Aorta (tissue), 5 donors: ENCODE data around the gene MEIS2. TPM values are rescaled to one million over a fixed set of nuclear protein-coding genes. Genes with fewer than 3 reads are reported as not detected.

ENCODE experiments used
- ATAC-seq: fragments of 200-7000 bp; cut with Tn5 transposase; one replicate; pipeline ENCODE4 v1.9.1; 2022; ENCODE audit warnings: moderate library complexity; ENCODE audit not compliant: low FRiP score
- DNase-seq, 2 donors: peaks; one replicate each; pipeline ENCODE4 v3.0.0-alpha.2; 2020
- H3K27ac ChIP-seq, 2 donors: one replicate each; pipeline ENCODE4 v1.5.1; 2013; ENCODE audit warnings: low read length in 2 of 2, mild to moderate bottlenecking in 2 of 2, moderate library complexity in 2 of 2, control low read depth in 1 of 2, inconsistent platforms in 1 of 2, low read depth in 1 of 2
- H3K27me3 ChIP-seq, 2 donors: one replicate each; pipeline ENCODE4 v1.6.1; 2013; ENCODE audit warnings: control low read depth in 1 of 2, low read length in 1 of 2, mild to moderate bottlenecking in 1 of 2, moderate library complexity in 1 of 2; ENCODE audit not compliant: insufficient read depth in 2 of 2, control insufficient read depth in 1 of 2
- H3K36me3 ChIP-seq, 2 donors: one replicate each; pipeline ENCODE4 v1.6.1; 2013; ENCODE audit warnings: control low read depth in 1 of 2, low read length in 1 of 2, mild to moderate bottlenecking in 1 of 2; ENCODE audit not compliant: insufficient read depth in 2 of 2, control insufficient read depth in 1 of 2
- H3K4me1 ChIP-seq, 2 donors: one replicate each; pipeline ENCODE4 v1.6.1; 2013; ENCODE audit warnings: low read length in 2 of 2, control low read depth in 1 of 2, mild to moderate bottlenecking in 1 of 2, moderate library complexity in 1 of 2; ENCODE audit not compliant: insufficient read depth in 2 of 2, control insufficient read depth in 1 of 2
- H3K4me3 ChIP-seq, 2 donors: one replicate each; pipeline ENCODE4 v1.5.1; 2013; ENCODE audit warnings: low read length in 2 of 2, control low read depth in 1 of 2, mild to moderate bottlenecking in 1 of 2
- H3K9me3 ChIP-seq: one replicate; pipeline ENCODE4 v1.6.1; 2013; ENCODE audit warnings: mild to moderate bottlenecking, low read length; ENCODE audit not compliant: control insufficient read depth
- WGBS, 2 donors: extraction: QIAGEN DNeasy Blood & Tissue Kit; methylation state at CpG; one replicate each; pipeline ENCODE4 v1.1.7; 2013; 5-methylcytosine and 5-hydroxymethylcytosine counted together
- intact Hi-C, 2 donors: fragments of 100-400 bp; cut with DNase I; formaldehyde crosslinking; loops; one replicate each; pipeline versions ENCODE4 v1.14.2 to v1.15.0; 2022
- polyA plus RNA-seq, 2 donors: library from polyadenylated mRNA; stranded (reverse); fragments of 200-250 nt; gene quantifications; one replicate each; pipeline ENCODE4 v1.2.3, GENCODE V29; 2013
- total RNA-seq, 2 donors: library from RNA; stranded (reverse); fragmentation: NEBNext Ultra II Directional; extraction: Animal tissue kit (Norgen Biotek cat#: 25700); gene quantifications; one replicate each; pipeline ENCODE4 v1.2.1, GENCODE V29; 2021
- donor health status: healthy with polysubstance abuse.
- donor health status: Bipolar disorder and iron deficiency.
- donor health status: DM: no; HTN: no; CAD: no.
- donor health status: DM: no; HTN: no; CAD: no.
- donor health status: DM: yes; HTN: yes; CAD: no.

MEIS2 gene
- total and polyA plus RNA-seq, 4 donors, result 20.7 to 58.7 (median 25.9) TPM

GRCh38 chr15:37090543-37091175, 9.7 kb downstream of the MEIS2 start:
- Histone ChIP-seq H3K9me3 (no peaks in the 10 kb centered on the region), H3K27ac (no peak overlapping the region), H3K4me3 (no peak overlapping the region), H3K36me3 (peaks cover 0 to 4% of the 10 kb centered on the region in 2 donors), H3K4me1 (peaks cover 2 to 5% of the 10 kb centered on the region in 2 donors), H3K27me3 (no peaks in the 10 kb centered on the region)
- DNase-seq (no peak), ATAC-seq (no peak)
- 46 to 50% methylated on average over 3 of the region's 3 CpGs for WGBS, 2 donors
- intact Hi-C loops, result loop anchor here (10.0 kb wide), 3 partner anchors 196 to 1576 kb away; partner anchors contain the start of gene CDIN1 (in 1 of the 2)

DNA sequence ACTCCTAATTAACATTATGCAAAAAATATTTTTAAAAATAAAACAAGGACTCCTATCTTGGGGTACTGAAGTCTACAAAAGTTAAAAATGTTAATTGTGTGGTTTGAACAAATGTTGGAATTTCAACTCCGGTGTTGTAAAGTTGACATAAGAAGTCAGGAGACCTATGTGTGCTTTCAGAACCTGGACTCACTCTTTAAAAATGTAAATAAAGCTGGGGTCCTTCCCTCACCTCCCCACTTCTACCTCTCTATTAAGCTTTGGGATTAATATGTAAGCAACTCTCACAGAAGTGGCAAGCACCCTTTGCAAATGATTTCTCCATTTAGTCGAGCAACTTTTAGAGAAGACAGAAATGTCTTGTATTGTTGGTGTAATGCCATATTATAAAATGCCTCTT, 11.9 kb downstream of the MEIS2 start:
- whole genome bisulfite sequencing, 2 donors, result 42 to 46% methylated on average over 2 of the region's 2 CpGs
- peaks cover 2 to 5% of the 10 kb centered on the region in 2 donors for H3K4me1 ChIP-seq
- no peak for ATAC-seq
- intact Hi-C loops, result no loop called here
- H3K27ac ChIP-seq, result no peak overlapping the region
- no peak for DNase-seq
- no peaks in the 10 kb centered on the region for H3K9me3 ChIP-seq
- H3K27me3 ChIP-seq, result no peaks in the 10 kb centered on the region
- H3K4me3 ChIP-seq, result no peak overlapping the region
- peaks cover 2 to 3% of the 10 kb centered on the region in 2 donors for H3K36me3 ChIP-seq

DNA sequence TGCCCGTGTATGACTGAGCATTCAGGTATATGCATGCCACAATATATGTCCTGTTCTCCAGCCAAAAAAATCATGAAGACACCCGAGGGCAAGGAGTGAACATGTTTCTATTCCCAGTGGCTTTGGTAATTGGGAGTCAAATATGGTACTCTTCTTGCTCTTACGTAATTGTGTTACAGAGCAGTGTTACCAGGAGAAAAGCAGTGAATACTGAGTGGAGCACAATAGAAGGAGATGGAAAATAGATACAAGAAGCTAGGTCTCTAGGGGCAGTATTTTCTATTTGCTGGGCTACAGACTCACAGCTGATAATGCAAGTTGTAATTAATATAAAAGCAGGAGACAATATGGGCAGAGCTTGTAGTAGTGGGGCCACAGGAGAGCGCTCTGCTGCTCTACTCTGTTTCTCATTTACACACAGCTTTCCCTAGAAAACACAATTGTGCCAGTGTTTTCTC, 13.2 kb downstream of the MEIS2 start:
- Histone ChIP-seq H3K27me3 (no peaks in the 10 kb centered on the region), H3K9me3 (no peaks in the 10 kb centered on the region), H3K4me3 (no peak overlapping the region), H3K27ac (no peak overlapping the region), H3K36me3 (peaks cover 0 to 3% of the 10 kb centered on the region in 2 donors), H3K4me1 (peaks cover 2 to 5% of the 10 kb centered on the region in 2 donors)
- DNase-seq, result no peak
- no peak for ATAC-seq
- 55 to 57% methylated on average over 4 of the region's 4 CpGs for WGBS, 2 donors
- intact Hi-C loops, result no loop called here

- no peak for DNase-seq
- H3K9me3 ChIP-seq, result no peaks in the 10 kb centered on the region
- WGBS, 2 donors, result 29 to 49% methylated on average over 1 of the region's 1 CpG
- no peaks in the 10 kb centered on the region for H3K27me3 ChIP-seq
- peaks cover 0 to 3% of the 10 kb centered on the region in 2 donors for H3K36me3 ChIP-seq
- intact Hi-C loops, result no loop called here
- peaks cover 2 to 8% of the 10 kb centered on the region in 2 donors for H3K4me1 ChIP-seq
- no peak overlapping the region for H3K27ac ChIP-seq
- H3K4me3 ChIP-seq, result no peak overlapping the region
- ATAC-seq, result no peak
Measured at GRCh38 chr15:37086521-37086920, 13.8 kb downstream of the MEIS2 start.

- Histone ChIP-seq H3K27me3 (no peaks in the 10 kb centered on the region), H3K27ac (no peak overlapping the region), H3K4me3 (no peak overlapping the region), H3K36me3 (peaks cover 0 to 3% of the 10 kb centered on the region in 2 donors), H3K4me1 (peaks cover 2 to 8% of the 10 kb centered on the region in 2 donors), H3K9me3 (no peaks in the 10 kb centered on the region)
- intact Hi-C loops, result no loop called here
- WGBS, 2 donors, result 33 to 42% methylated on average over 3 of the region's 3 CpGs
- ATAC-seq (no peak), DNase-seq (no peak)
Measured at GRCh38 chr15:37086120-37086519, 14.2 kb downstream of the MEIS2 start.

- no peak overlapping the region for H3K27ac ChIP-seq
- ATAC-seq (no peak), DNase-seq (no peak)
- intact Hi-C loops, result no loop called here
- no peaks in the 10 kb centered on the region for H3K27me3 ChIP-seq
- peaks cover 2 to 12% of the 10 kb centered on the region in 2 donors for H3K4me1 ChIP-seq
- no peak overlapping the region for H3K4me3 ChIP-seq
- peaks cover 0 to 3% of the 10 kb centered on the region in 2 donors for H3K36me3 ChIP-seq
- no peaks in the 10 kb centered on the region for H3K9me3 ChIP-seq
- 34 to 40% methylated on average over 3 of the region's 3 CpGs for WGBS, 2 donors
Measured at GRCh38 chr15:37084602-37085001, 15.7 kb downstream of the MEIS2 start.

- H3K36me3 ChIP-seq, result peaks cover 0 to 3% of the 10 kb centered on the region in 2 donors
- no peak overlapping the region for H3K27ac ChIP-seq
- H3K4me3 ChIP-seq, result no peak overlapping the region
- 76 to 80% methylated on average over 6 of the region's 6 CpGs for WGBS, 2 donors
- peaks cover 2 to 12% of the 10 kb centered on the region in 2 donors for H3K4me1 ChIP-seq
- ATAC-seq, result no peak
- no peaks in the 10 kb centered on the region for H3K9me3 ChIP-seq
- no peak for DNase-seq
- intact Hi-C loops, result no loop called here
- H3K27me3 ChIP-seq, result no peaks in the 10 kb centered on the region
Measured at GRCh38 chr15:37083610-37084009, 16.7 kb downstream of the MEIS2 start.

DNA sequence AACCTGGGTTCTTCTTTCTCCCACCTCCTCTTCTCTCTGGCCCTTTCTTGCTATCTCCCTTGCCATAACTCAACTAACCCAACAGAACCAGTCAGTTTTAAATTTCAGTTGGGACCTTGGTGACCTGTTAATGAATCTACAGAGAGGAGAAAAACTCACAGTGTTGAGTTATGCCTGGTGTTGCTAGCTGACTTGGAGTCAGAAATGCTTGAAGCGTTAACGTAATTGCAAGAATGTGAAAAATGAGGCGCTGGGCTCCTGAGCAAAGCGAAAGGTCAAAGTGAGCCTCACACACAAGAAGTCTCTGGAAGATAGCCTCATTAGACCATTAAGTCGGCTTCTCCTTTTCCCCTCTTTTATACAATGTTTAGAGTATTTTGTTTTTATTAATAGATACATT, 18.4 kb downstream of the MEIS2 start:
- 32 to 38% methylated on average over 5 of the region's 5 CpGs for WGBS, 2 donors
- Histone ChIP-seq H3K9me3 (no peaks in the 10 kb centered on the region), H3K27ac (no peak overlapping the region), H3K4me3 (no peak overlapping the region), H3K27me3 (no peaks in the 10 kb centered on the region), H3K4me1 (peaks cover 1 to 8% of the 10 kb centered on the region in 2 donors), H3K36me3 (peaks cover 0 to 3% of the 10 kb centered on the region in 2 donors)
- DNase-seq, result no peak
- intact Hi-C loops, result no loop called here
- no peak for ATAC-seq

DNA sequence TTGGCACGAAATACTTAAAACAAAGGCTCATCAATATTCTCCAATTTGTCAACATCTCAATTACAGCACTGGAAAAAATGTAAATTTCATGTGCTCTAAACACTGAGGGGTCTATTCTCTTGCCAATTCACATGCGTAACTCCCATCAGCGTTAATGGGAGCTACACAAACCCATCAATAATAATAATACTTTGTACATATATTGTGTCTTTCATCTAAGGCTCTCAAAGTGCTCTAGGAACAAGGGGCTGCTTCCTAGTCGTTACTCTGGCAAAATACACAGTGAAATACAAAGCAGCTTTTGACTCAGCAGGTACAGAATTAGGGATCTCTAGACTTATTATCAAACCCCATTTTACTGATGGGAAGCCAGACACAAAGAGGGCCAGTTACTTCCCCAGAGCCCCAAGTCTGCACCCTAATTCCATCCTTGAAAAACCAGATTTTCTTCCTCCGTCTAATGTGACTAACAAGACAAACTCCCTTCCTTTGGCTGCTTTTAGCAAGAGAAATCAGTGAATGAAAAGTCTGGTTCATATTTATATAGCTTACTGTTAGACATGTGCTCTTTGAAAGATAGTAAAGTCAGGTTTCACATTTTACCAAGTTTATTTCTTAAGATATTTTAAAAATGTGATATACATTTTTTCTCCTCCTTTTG, 20.0 kb downstream of the MEIS2 start:
- Histone ChIP-seq H3K27me3 (no peaks in the 10 kb centered on the region), H3K4me1 (peaks cover 0 to 8% of the 10 kb centered on the region in 2 donors), H3K9me3 (no peaks in the 10 kb centered on the region), H3K27ac (no peak overlapping the region), H3K4me3 (no peak overlapping the region), H3K36me3 (peaks cover 0 to 3% of the 10 kb centered on the region in 2 donors)
- DNase-seq, result no peak
- 26% methylated on average over 5 of the region's 5 CpGs for WGBS, 2 donors
- ATAC-seq, result no peak
- intact Hi-C loops, result no loop called here
